Gastroesophageal sphincter (tissue), 3 donors: ENCODE data around the gene GYPA.
"Not testable (repeated sequence)": the region's sequence is repeated elsewhere in the genome, so short reads cannot be mapped to it uniquely, and the experiment has no call there.

Experiments used
- CTCF ChIP-seq, 4 experiments: fragments of 200-600 bp in 2 of 4; fragments of 450-650 bp in 2 of 4; sonication (generic) in 1 of 4; IDR thresholded peaks; one replicate each; pipeline ENCODE4 v1.5.1; 2017 to 2019; ENCODE audit warnings: antibody characterized with exemption in 4 of 4, mild to moderate bottlenecking in 2 of 4, moderate library complexity in 2 of 4
- EP300 ChIP-seq: sonication (generic); formaldehyde crosslinking; IDR thresholded peaks from one replicate; pipeline ENCODE4 v1.6.1; 2017; ENCODE audit warnings: antibody characterized with exemption, mild to moderate bottlenecking

- not testable (repeated sequence) for TF ChIP-seq CTCF (IDR thresholded peaks at IDR 0.05); EP300
Observed at GRCh38 chr4:144125109-144125508, 15.4 kb downstream of the GYPA start.
